Mesothelial cell of epicardium (in vitro differentiated cells): ENCODE results near the gene SORBS2. TPM values are rescaled to one million over a fixed set of nuclear protein-coding genes. Genes with fewer than 3 reads are reported as not detected.

Experiments used
- DNase-seq, 2 experiments: peaks; one replicate each; pipeline ENCODE4 v3.0.0; 2021; ENCODE audit warnings: low spot score in 2 of 2; ENCODE audit not compliant: unreplicated experiment in 2 of 2
- H3K27ac Mint-ChIP-seq: 2 replicates; pipeline ENCODE4 v1.8.0; 2021; ENCODE audit warnings: mixed read lengths
- H3K27me3 Mint-ChIP-seq: 2 replicates; pipeline ENCODE4 v1.8.0; 2021; ENCODE audit warnings: low read depth, mixed read lengths
- H3K36me3 Mint-ChIP-seq: 2 replicates; pipeline ENCODE4 v1.8.0; 2021; ENCODE audit warnings: mixed read lengths
- H3K4me1 Mint-ChIP-seq: 2 replicates; pipeline ENCODE4 v1.8.0; 2021; ENCODE audit warnings: mixed read lengths
- H3K4me3 Mint-ChIP-seq: 2 replicates; pipeline ENCODE4 v1.8.0; 2021; ENCODE audit warnings: mild to moderate bottlenecking, moderate library complexity, mixed read lengths
- H3K9me3 Mint-ChIP-seq: 2 replicates; pipeline ENCODE4 v1.8.0; 2021; ENCODE audit warnings: mixed read lengths
- total RNA-seq: library from RNA; stranded (reverse); gene quantifications from 3 replicates; pipeline ENCODE4 v1.2.1, GENCODE V29; 2021
- TF ChIP-seq, protein P1 (sequence below): fragments of 200-600 bp; sonication (generic); IDR thresholded peaks from one replicate; pipeline ENCODE4 v1.5.0; 2021; ENCODE audit warnings: antibody characterized with exemption; ENCODE audit not compliant: unreplicated experiment

SORBS2 gene
- total RNA-seq, 1 donor from 2014 or later, result 11.0 TPM

DNA sequence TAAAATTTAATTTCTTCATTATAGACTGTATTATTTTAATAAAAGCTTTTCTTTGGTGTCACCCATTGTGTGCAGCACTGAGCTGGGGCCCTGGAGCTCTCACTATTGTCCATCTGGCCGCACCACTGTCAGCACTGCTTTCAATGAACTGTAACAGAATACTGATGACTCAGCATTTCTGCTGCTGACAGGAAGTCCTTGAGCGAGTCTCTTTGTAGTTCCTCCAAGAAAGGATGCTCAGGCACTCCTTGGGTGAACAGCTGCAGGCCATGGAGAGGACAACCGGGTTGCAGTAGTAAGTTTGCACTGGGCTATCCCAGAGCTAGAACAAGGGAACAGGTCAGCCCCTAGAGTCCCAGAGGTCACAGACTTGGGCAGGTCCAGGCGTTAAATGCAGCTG is 81.6 kb downstream of the SORBS2 start:
- H3K36me3 Mint-ChIP-seq, result no peaks in the 10 kb centered on the region
- no peaks in the 10 kb centered on the region for H3K27me3 Mint-ChIP-seq
- no peak overlapping the region for H3K4me3 Mint-ChIP-seq
- DNase-seq, result no peak
- peaks cover 22% of the 10 kb centered on the region for H3K4me1 Mint-ChIP-seq
- no peaks in the 10 kb centered on the region for H3K9me3 Mint-ChIP-seq
- TF ChIP-seq, protein P1, sequence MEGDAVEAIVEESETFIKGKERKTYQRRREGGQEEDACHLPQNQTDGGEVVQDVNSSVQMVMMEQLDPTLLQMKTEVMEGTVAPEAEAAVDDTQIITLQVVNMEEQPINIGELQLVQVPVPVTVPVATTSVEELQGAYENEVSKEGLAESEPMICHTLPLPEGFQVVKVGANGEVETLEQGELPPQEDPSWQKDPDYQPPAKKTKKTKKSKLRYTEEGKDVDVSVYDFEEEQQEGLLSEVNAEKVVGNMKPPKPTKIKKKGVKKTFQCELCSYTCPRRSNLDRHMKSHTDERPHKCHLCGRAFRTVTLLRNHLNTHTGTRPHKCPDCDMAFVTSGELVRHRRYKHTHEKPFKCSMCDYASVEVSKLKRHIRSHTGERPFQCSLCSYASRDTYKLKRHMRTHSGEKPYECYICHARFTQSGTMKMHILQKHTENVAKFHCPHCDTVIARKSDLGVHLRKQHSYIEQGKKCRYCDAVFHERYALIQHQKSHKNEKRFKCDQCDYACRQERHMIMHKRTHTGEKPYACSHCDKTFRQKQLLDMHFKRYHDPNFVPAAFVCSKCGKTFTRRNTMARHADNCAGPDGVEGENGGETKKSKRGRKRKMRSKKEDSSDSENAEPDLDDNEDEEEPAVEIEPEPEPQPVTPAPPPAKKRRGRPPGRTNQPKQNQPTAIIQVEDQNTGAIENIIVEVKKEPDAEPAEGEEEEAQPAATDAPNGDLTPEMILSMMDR, result no peak
- H3K27ac Mint-ChIP-seq, result no peak overlapping the region

DNA sequence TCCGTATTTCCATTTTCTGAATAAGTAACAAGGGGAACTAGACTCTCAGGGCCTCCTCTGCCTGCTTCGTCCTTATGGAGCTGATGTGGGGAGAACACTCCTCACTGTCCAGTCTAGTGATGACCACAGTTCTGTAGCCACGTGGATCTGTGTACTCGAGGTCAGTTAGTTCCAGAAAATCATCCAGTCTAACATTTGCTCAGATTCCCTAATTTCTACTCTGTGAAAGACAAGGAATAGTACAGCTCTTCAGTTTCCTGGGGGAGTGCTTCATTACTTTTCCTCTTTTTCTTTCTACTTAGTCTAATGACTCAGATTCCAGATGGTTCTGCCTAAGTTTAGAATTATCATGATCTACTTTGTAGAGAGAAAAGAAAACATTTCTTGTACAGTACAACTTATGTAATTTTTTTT is 82.6 kb downstream of the SORBS2 start:
- DNase-seq, result no peak
- Mint-ChIP-seq H3K9me3 (no peaks in the 10 kb centered on the region), H3K27ac (no peak overlapping the region), H3K36me3 (no peaks in the 10 kb centered on the region), H3K4me3 (no peak overlapping the region), H3K27me3 (no peaks in the 10 kb centered on the region), H3K4me1 (peaks cover 18% of the 10 kb centered on the region)
- TF ChIP-seq, protein P1, result no peak

DNA sequence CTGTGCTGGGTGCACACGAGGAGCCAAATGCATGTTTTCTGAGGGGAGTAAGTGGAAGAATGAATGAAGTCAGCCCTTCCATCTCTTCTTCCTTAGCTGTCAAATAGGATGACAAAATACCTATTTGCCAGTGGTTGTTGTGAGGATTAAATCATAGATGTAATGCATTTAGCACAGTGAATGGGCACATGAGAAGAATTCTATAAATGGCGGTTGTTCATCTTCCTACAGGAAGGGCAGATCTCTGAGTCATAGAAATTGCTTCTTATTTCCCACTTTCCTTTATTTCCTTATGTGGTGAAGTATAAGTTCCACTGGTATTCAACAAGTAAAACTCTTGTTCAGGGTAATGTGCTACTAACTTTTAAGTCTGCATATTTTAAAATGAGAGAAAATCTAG is 83.1 kb downstream of the SORBS2 start:
- TF ChIP-seq, protein P1, result no peak
- peaks cover 18% of the 10 kb centered on the region for H3K4me1 Mint-ChIP-seq
- no peak for DNase-seq
- H3K27ac Mint-ChIP-seq, result no peak overlapping the region
- H3K27me3 Mint-ChIP-seq, result no peaks in the 10 kb centered on the region
- no peaks in the 10 kb centered on the region for H3K9me3 Mint-ChIP-seq
- no peak overlapping the region for H3K4me3 Mint-ChIP-seq
- no peaks in the 10 kb centered on the region for H3K36me3 Mint-ChIP-seq

GRCh38 chr4:185726931-185727330 is 85.1 kb downstream of the SORBS2 start:
- H3K27ac Mint-ChIP-seq, result no peak overlapping the region
- TF ChIP-seq, protein P1, result no peak
- no peak overlapping the region for H3K4me3 Mint-ChIP-seq
- H3K27me3 Mint-ChIP-seq, result no peaks in the 10 kb centered on the region
- H3K36me3 Mint-ChIP-seq, result no peaks in the 10 kb centered on the region
- DNase-seq, result no peak
- H3K4me1 Mint-ChIP-seq, result peaks cover 19% of the 10 kb centered on the region
- H3K9me3 Mint-ChIP-seq, result no peaks in the 10 kb centered on the region

DNA sequence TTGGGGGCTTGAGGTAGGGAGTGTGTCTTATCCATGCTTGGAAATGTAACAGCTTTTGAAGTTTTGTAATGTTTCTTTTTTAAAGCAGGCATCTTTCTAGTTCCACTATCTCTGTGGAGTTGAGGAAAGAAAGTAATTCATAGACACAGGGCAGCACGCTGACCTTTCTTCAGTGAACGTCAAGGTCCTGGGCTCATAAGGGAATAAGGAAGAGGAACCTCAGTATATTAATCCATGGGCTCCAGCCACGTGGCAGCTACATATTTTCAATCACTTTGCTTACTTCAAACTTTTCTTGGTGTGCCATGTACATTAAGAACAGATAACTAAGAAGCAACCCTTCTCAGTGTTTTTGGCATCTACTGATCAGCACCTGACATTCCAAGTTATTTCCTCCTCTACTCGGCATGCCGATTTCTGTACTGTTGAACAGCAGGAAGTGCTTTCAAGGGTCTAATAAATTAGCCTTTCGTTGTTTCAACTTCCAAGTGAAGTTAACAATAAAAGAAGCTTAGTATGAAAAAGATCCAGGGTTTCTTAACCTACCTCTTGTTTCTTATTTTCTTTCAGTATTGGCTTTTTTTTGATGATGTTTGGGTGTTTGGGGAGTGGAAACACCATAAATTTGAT is 88.2 kb downstream of the SORBS2 start:
- TF ChIP-seq, protein P1, result no peak
- no peak for DNase-seq
- Mint-ChIP-seq H3K36me3 (no peaks in the 10 kb centered on the region), H3K27ac (no peak overlapping the region), H3K27me3 (no peaks in the 10 kb centered on the region), H3K4me1 (peaks cover 25% of the 10 kb centered on the region), H3K9me3 (no peaks in the 10 kb centered on the region), H3K4me3 (no peak overlapping the region)

DNA sequence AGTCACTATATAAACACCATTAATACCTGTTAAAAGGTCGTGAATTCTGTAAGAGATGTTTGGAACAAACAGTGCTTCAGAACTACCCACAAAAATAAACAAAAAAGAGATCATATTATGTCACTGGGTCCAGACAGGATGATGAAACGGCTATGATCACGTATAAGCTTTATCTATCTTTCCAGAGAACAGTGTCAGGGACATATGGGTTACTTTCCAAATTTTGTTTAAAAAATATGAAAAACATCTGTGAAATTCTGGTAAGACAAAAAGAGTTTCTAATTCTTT is 90.0 kb downstream of the SORBS2 start:
- H3K36me3 Mint-ChIP-seq, result no peaks in the 10 kb centered on the region
- no peak overlapping the region for H3K27ac Mint-ChIP-seq
- no peak overlapping the region for H3K4me3 Mint-ChIP-seq
- TF ChIP-seq, protein P1, result no peak
- H3K27me3 Mint-ChIP-seq, result no peaks in the 10 kb centered on the region
- peaks cover 22% of the 10 kb centered on the region for H3K4me1 Mint-ChIP-seq
- no peak for DNase-seq
- H3K9me3 Mint-ChIP-seq, result no peaks in the 10 kb centered on the region
